ENCODE data around the gene ZBP1. TPM values are rescaled to one million over a fixed set of nuclear protein-coding genes. Genes with fewer than 3 reads are reported as not detected.

ZBP1 gene, protein sequence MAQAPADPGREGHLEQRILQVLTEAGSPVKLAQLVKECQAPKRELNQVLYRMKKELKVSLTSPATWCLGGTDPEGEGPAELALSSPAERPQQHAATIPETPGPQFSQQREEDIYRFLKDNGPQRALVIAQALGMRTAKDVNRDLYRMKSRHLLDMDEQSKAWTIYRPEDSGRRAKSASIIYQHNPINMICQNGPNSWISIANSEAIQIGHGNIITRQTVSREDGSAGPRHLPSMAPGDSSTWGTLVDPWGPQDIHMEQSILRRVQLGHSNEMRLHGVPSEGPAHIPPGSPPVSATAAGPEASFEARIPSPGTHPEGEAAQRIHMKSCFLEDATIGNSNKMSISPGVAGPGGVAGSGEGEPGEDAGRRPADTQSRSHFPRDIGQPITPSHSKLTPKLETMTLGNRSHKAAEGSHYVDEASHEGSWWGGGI
- total RNA-seq (2021; ENCODE audit: unreplicated experiment) (not detected), Bru-seq, nascent RNA (not detected), BruChase-seq, experiment 1, labeled RNA remaining after a 6-hour chase (not detected), BruChase-seq, experiment 2, labeled RNA remaining after a 2-hour chase (not detected)
- polyA plus RNA-seq (2012), result not detected in 2 replicates
- long read RNA-seq, result 0 reads

GRCh38 chr20:57620274-57620990, at the start of gene ZBP1:
Gene ZBP1, minus strand, starts transcription at chr20:57620426. Its CDS starts 131 bp downstream, at chr20:57620295.
- BruUV-seq (replicated peaks), result no TSS peak
- Histone ChIP-seq H3K79me2 (ENCODE audit: insufficient read depth, low read length) (no peaks in the 10 kb centered on the region), H3K9ac (ENCODE audit: low read length) (no peak within 1 kb of the TSS), H3K9me2 (ENCODE audit: insufficient read depth) (no peaks in the 10 kb centered on the region), H4K20me1 (ENCODE audit: insufficient read depth) (no peaks in the 10 kb centered on the region), H3K36me3 (ENCODE audit: control insufficient read depth in 1 of 2, insufficient read depth in 2 of 2, low read length in 2 of 2) (no peaks in the 10 kb centered on the region), H3K27ac (ENCODE audit: low read depth, low read length) (no peak within 1 kb of the TSS), H3K4me3 (replicated peaks in 1 of 2; ENCODE audit: low read depth in 1 of 2, low read length in 2 of 2) (no peak within 1 kb of the TSS), H2AFZ (ENCODE audit: low read depth, low read length, poor library complexity, severe bottlenecking) (no peak within 1 kb of the TSS), H3K4me2 (ENCODE audit: low read length) (no peak within 1 kb of the TSS), H3K9me3 (ENCODE audit: control insufficient read depth in 1 of 2, insufficient read depth in 1 of 2, low read depth in 1 of 2, low read length in 2 of 2) (no peaks in the 10 kb centered on the region), H3K4me1 (ENCODE audit: control insufficient read depth in 1 of 2, insufficient read depth in 2 of 2, low read length in 2 of 2) (peaks cover 6 to 18% of the 10 kb centered on the region in 2 experiments), H3K27me3 (ENCODE audit: insufficient read depth, low read length) (peaks cover 30% of the 10 kb centered on the region; the same call in 1 of the 2 replicates)
- DNase-seq (ENCODE audit: low read depth, low spot score) (no peak), ATAC-seq (no peak)
- ChIA-PET CTCF (interaction anchor here (0.8 to 2.7 kb wide), 3 partner anchors 466 to 559 kb away, joined by 3 to 23 read pairs (median 4); no protein-coding TSS in a partner anchor), RAD21 (ENCODE audit: low non-redundant PET in 1 of 2, low total read pairs in 2 of 2, uncharacterized antibody in 2 of 2, unreplicated experiment in 2 of 2) (interaction anchor here in 1 of 2 experiments (0.7 kb wide), 1 partner anchor 444 kb away, joined by 3 read pairs; no protein-coding TSS in a partner anchor), POLR2A (no interaction called here)
- intact Hi-C loops (cut with micrococcal nuclease), result loop anchor here (10.0 kb wide), 1 partner anchor 584 kb away; no protein-coding TSS in a partner anchor
- TF ChIP-seq CBX3 (IDR thresholded peaks at IDR 0.05; ENCODE audit: low read depth) (no peak), CTCF (IDR thresholded peaks at IDR 0.05 in 2 of 3, conservative IDR thresholded peaks at IDR 0.05 in 1 of 3; ENCODE audit: borderline replicate concordance in 1 of 3, insufficient read depth in 1 of 3, low read depth in 2 of 3, low read length in 2 of 3) (no peak), ZFX (IDR thresholded peaks at IDR 0.05) (no peak), RAD21 (IDR thresholded peaks at IDR 0.05; ENCODE audit: low read depth) (no peak), ELF1 (IDR thresholded peaks at IDR 0.05; ENCODE audit: borderline replicate concordance, low read depth) (no peak), JUND (IDR thresholded peaks at IDR 0.05) (no peak), ZNF274 (IDR thresholded peaks at IDR 0.05; ENCODE audit: low read depth, low read length) (no peak), SIN3A (IDR thresholded peaks at IDR 0.05; ENCODE audit: low read depth) (no peak), SRF (IDR thresholded peaks at IDR 0.05; ENCODE audit: low read depth) (no peak), POLR2AphosphoS5 (IDR thresholded peaks at IDR 0.05; ENCODE audit: low read depth, low read length) (no peak), MAX (IDR thresholded peaks at IDR 0.05) (no peak), SP1 (IDR thresholded peaks at IDR 0.05; ENCODE audit: low read depth) (no peak), EGR1 (IDR thresholded peaks at IDR 0.05; ENCODE audit: low read depth) (no peak)
- TF ChIP-seq, protein P1, sequence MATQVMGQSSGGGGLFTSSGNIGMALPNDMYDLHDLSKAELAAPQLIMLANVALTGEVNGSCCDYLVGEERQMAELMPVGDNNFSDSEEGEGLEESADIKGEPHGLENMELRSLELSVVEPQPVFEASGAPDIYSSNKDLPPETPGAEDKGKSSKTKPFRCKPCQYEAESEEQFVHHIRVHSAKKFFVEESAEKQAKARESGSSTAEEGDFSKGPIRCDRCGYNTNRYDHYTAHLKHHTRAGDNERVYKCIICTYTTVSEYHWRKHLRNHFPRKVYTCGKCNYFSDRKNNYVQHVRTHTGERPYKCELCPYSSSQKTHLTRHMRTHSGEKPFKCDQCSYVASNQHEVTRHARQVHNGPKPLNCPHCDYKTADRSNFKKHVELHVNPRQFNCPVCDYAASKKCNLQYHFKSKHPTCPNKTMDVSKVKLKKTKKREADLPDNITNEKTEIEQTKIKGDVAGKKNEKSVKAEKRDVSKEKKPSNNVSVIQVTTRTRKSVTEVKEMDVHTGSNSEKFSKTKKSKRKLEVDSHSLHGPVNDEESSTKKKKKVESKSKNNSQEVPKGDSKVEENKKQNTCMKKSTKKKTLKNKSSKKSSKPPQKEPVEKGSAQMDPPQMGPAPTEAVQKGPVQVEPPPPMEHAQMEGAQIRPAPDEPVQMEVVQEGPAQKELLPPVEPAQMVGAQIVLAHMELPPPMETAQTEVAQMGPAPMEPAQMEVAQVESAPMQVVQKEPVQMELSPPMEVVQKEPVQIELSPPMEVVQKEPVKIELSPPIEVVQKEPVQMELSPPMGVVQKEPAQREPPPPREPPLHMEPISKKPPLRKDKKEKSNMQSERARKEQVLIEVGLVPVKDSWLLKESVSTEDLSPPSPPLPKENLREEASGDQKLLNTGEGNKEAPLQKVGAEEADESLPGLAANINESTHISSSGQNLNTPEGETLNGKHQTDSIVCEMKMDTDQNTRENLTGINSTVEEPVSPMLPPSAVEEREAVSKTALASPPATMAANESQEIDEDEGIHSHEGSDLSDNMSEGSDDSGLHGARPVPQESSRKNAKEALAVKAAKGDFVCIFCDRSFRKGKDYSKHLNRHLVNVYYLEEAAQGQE (IDR thresholded peaks at IDR 0.05; ENCODE audit: low read depth), result no peak

Measured in HCT116 (cell line).